HG03571 (cell line): ENCODE measurements around the gene CMSS1.

Experiments
- ATAC-seq: cut with Tn5 transposase; IDR thresholded peaks from one replicate; pipeline ENCODE4 v1.9.1; 2021; ENCODE audit not compliant: unreplicated experiment

The CMSS1 gene

DNA sequence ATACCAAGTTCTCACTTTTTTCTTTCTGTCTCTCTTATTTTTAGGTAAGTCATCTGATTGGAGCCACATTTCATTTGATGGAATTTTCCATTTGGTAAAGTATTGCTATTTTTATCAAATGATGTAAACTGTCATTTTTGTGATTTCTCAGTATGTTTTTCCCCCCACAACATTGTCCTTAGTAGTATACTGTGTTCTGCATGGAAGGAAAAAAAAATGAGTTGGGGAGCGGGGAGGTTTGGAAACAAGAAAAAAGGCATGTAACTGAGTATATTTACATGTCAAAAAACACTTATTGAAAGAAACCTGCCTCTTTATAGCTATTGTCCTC lies 192.4 kb downstream of the CMSS1 start:
- no peak for ATAC-seq

DNA sequence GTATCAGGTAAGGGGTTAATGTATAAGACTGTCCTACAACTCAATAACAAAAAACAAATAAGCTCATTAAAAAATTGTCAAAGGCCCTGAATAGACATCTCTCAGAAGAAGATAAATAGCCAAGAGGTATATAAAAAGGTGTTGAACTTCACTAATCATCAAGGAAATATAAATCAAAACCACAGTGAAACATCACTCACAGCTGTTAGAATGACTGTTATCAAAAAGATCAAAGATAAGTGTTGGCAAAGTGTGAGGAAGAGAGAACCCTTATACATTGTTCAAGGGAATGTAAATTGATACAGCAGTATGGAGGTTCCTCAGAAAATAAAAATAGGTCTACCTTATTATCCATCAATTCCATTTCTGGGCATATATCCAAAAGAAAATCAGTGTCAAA lies 201.1 kb downstream of the CMSS1 start:
- ATAC-seq, result no peak

DNA sequence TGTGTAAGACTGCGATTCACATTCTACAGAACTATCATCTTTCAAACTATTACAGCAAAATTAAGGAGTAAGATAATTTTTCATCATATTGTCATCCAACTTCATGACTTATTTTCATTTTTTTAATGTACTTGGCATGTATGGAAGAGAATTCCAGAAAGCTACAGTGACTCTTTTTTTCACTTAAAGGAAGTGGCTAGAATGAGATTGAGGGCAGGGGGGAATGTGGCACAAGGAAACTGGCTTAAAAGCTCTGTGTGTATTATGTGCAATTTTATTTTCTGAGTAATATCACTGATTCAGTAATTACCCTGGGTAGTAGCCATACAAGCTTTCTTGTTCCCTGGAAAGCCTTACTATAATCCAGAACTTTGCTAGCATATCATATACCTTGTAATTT lies 202.1 kb downstream of the CMSS1 start:
- no peak for ATAC-seq

- no peak for ATAC-seq
Measured at GRCh38 chr3:100020876-100021644, 203.4 kb downstream of the CMSS1 start.

- ATAC-seq, result no peak
Measured at GRCh38 chr3:100022506-100022905, 204.8 kb downstream of the CMSS1 start.

GRCh38 chr3:100023150-100023549 lies 205.5 kb downstream of the CMSS1 start:
- no peak for ATAC-seq

- ATAC-seq, result no peak
Measured at GRCh38 chr3:100023595-100023994, 205.9 kb downstream of the CMSS1 start.

- no peak for ATAC-seq
Measured at GRCh38 chr3:100024520-100025303, 207.1 kb downstream of the CMSS1 start.

- no peak for ATAC-seq
Measured at GRCh38 chr3:100027321-100027720, 209.7 kb downstream of the CMSS1 start.

GRCh38 chr3:100029052-100029451 lies 211.4 kb downstream of the CMSS1 start:
- ATAC-seq, result no peak

GRCh38 chr3:100029689-100030088 lies 212.0 kb downstream of the CMSS1 start:
- ATAC-seq, result no peak

DNA sequence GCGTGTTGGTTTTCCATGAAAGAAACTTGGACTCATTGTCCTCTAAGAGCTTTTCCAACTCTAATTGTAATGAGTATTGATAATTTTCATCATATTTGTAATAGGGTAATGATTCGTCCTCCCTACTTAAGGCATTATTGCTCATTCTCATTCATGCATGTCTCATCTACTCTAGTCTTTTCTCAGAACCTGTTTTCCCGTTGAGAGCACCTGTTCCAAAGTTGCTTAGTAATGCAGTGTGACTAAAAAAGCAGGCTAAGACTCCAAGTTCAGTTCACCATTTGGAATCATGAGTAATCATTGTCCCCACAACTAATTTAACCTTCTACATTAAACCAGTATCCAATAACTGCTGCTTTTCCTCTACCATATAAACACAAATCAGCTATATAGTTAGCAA lies 212.7 kb downstream of the CMSS1 start:
- ATAC-seq, result no peak

- no peak for ATAC-seq
Measured at GRCh38 chr3:100030914-100031425, 213.3 kb downstream of the CMSS1 start.

DNA sequence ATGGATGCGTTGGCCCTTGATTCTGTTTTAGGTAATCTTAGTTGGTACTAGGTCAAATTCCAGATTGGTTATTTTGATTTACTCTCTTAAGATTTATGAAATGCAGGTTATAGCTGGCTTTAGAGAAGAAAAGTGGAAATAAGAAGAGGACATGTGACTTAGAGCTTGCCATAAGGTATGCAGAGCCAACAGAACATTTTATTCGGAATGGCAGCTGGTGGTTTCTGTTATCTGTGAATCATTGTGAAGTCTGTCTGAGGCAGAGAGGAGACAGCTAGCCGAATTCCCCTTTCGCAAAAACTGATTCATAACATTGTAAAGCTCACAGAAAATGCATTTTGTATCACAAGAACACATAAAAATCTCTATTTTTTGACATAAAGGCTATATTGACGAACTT lies 214.6 kb downstream of the CMSS1 start:
- ATAC-seq, result no peak

- no peak for ATAC-seq
Measured at GRCh38 chr3:100033184-100033583, 215.5 kb downstream of the CMSS1 start.

DNA sequence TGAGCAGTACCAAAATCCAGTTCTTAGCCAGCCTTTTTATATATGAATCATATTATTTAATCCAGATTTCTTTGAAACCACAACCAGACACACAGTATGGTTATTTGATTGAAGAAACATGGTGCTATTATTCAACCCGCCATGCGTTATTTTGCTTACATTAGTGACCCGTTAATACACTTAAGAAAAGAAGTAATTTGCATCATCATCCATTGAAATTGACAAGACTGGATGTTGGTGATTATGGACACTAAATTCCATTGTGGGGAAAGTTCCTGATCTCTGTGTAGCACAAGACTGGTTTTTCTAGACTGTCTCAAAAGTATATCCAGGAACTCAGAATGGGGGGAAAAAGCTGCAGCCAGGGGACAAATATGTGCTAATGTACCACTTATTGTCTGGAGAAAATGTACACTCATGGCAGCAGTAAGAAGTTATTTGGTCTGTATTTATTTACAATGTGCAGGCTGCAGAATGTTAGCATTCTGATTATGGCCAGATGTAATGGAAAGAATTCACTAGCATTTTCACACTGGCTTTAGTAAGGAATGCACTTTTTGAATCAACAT lies 216.3 kb downstream of the CMSS1 start:
- ATAC-seq, result no peak

- ATAC-seq, result no peak
Measured at GRCh38 chr3:100039075-100039474, 221.4 kb downstream of the CMSS1 start.

- no peak for ATAC-seq
Measured at GRCh38 chr3:100040451-100041225, 223.0 kb downstream of the CMSS1 start.

DNA sequence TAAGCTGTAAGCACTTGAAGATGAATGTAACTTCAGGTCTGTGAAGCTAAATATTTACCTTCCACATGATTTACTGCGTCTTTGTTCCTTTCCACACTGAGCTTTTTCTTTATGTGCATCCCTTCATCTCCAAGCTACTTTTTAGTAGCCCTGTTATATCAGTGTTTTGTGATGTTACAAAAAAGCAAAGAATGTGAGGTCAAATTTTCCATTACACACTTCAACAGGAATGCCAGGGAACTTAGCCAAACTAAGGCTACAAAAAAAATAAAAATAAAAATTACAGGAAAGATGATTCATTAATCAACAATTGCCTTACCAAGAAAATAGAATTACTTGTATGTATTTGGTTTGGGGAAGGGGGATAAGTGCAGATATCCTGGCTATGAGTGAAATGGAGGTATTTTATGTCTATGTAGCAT lies 223.7 kb downstream of the CMSS1 start:
- no peak for ATAC-seq

GRCh38 chr3:100042166-100042981 lies 224.7 kb downstream of the CMSS1 start:
- ATAC-seq, result no peak
